Esophagus muscularis mucosa (tissue), 4 donors: ENCODE results near the gene CAMKK2. TPM values are rescaled to one million over a fixed set of nuclear protein-coding genes. Genes with fewer than 3 reads are reported as not detected.
"Not testable (repeated sequence)": the region's sequence is repeated elsewhere in the genome, so short reads cannot be mapped to it uniquely, and the experiment has no call there.

Source experiments
- DNase-seq: peaks from one replicate; pipeline ENCODE4 v3.0.0-alpha.2; 2017; ENCODE audit errors: extremely low spot score
- H3K27ac ChIP-seq, 4 donors: fragments of 200-600 bp; sonication (generic); replicated peaks in 1 of 4; 1 replicate in 3 of 4; 2 replicates in 1 of 4; pipeline ENCODE4 v1.5.1; 2016 to 2019; ENCODE audit warnings: mild to moderate bottlenecking in 1 of 4
- H3K27me3 ChIP-seq, 4 donors: fragments of 200-600 bp; sonication (generic); one replicate each; pipeline versions ENCODE4 v1.5.1 to v1.6.0; 2016 to 2019
- H3K36me3 ChIP-seq, 4 donors: fragments of 200-600 bp; sonication (generic); one replicate each; pipeline ENCODE4 v1.5.1; 2016 to 2019
- H3K4me1 ChIP-seq, 4 donors: fragments of 200-600 bp; sonication (generic); one replicate each; pipeline ENCODE4 v1.5.1; 2016 to 2019
- H3K4me3 ChIP-seq, 4 donors: fragments of 200-600 bp; sonication (generic); 1 replicate in 2 of 4; 2 replicates in 2 of 4; pipeline ENCODE4 v1.5.1; 2016 to 2019; ENCODE audit warnings: mild to moderate bottlenecking in 4 of 4, moderate library complexity in 1 of 4
- H3K9me3 ChIP-seq, 4 donors: fragments of 200-600 bp; sonication (generic); 1 replicate in 3 of 4; 2 replicates in 1 of 4; pipeline ENCODE4 v1.5.1; 2016 to 2019
- CTCF ChIP-seq, 3 experiments: fragments of 200-600 bp in 2 of 3; fragments of 450-650 bp in 1 of 3; sonication (generic) in 2 of 3; IDR thresholded peaks; one replicate each; pipeline ENCODE4 v1.5.1; 2017 to 2019; ENCODE audit warnings: antibody characterized with exemption in 3 of 3, mild to moderate bottlenecking in 2 of 3, moderate library complexity in 1 of 3
- EP300 ChIP-seq: sonication (generic); formaldehyde crosslinking; IDR thresholded peaks from one replicate; pipeline ENCODE4 v1.6.1; 2017; ENCODE audit warnings: antibody characterized with exemption
- POLR2A ChIP-seq: fragments of 450-650 bp; IDR thresholded peaks from one replicate; pipeline ENCODE4 v1.6.1; 2017; ENCODE audit warnings: antibody characterized with exemption, moderate library complexity, mild to moderate bottlenecking, low read depth
- POLR2AphosphoS5 ChIP-seq, 2 donors: sonication (generic); formaldehyde crosslinking; IDR thresholded peaks; one replicate each; pipeline ENCODE4 v1.6.1; 2017; ENCODE audit warnings: antibody characterized with exemption in 2 of 2
- WGBS: methylation state at CpG from one replicate; pipeline ENCODE4 v1.1.5; 2018; 5-methylcytosine and 5-hydroxymethylcytosine counted together
- intact Hi-C: fragments of 100-400 bp; cut with DNase I; formaldehyde crosslinking; loops from one replicate; pipeline ENCODE4 v1.15.1; 2023
- total RNA-seq, 4 donors: library from RNA; depleted of rRNA; stranded (reverse); fragments of >200 nt; gene quantifications; one replicate each; pipeline versions ENCODE4 v1.1.0 to v1.2.1, GENCODE V29; 2016

The CAMKK2 gene
- total RNA-seq, 4 donors from 2014 or later: 23.9 to 45.0 (median 37.4) TPM

- Histone ChIP-seq H3K27me3 (no peaks in the 10 kb centered on the region), H3K4me3 (no peak overlapping the region), H3K4me1 (no peaks in the 10 kb centered on the region), H3K27ac (no peak overlapping the region), H3K36me3 (peaks cover 30 to 100% (median 84%) of the 10 kb centered on the region in 4 donors), H3K9me3 (no peaks in the 10 kb centered on the region)
- DNase-seq: no peak
- 96% methylated on average over 5 of the region's 6 CpGs for WGBS
- intact Hi-C loops: no loop called here
- no peak for TF ChIP-seq CTCF (IDR thresholded peaks at IDR 0.05)
- TF ChIP-seq POLR2AphosphoS5 (IDR thresholded peaks at IDR 0.05): no peak
- no peak for TF ChIP-seq EP300
- no peak for TF ChIP-seq POLR2A
These were observed 35.1 kb downstream of the CAMKK2 start for GRCh38 chr12:121261398-121261797.

- intact Hi-C loops: no loop called here
- no peak overlapping the region for H3K27ac ChIP-seq
- no peak overlapping the region for H3K4me3 ChIP-seq
- no peaks in the 10 kb centered on the region for H3K4me1 ChIP-seq
- DNase-seq: no peak
- 92% methylated on average over 7 of the region's 7 CpGs for WGBS
- TF ChIP-seq POLR2AphosphoS5 (IDR thresholded peaks at IDR 0.05): no peak
- TF ChIP-seq EP300: no peak
- TF ChIP-seq POLR2A: no peak
- TF ChIP-seq CTCF (IDR thresholded peaks at IDR 0.05): no peak
- H3K9me3 ChIP-seq: no peaks in the 10 kb centered on the region
- no peaks in the 10 kb centered on the region for H3K27me3 ChIP-seq
- peaks cover 30 to 98% (median 79%) of the 10 kb centered on the region in 4 donors for H3K36me3 ChIP-seq
These were observed 36.4 kb downstream of the CAMKK2 start for GRCh38 chr12:121260091-121260490.

GRCh38 chr12:121259074-121259473 is 37.4 kb downstream of the CAMKK2 start:
- no peaks in the 10 kb centered on the region for H3K9me3 ChIP-seq
- TF ChIP-seq CTCF (IDR thresholded peaks at IDR 0.05) (no peak), POLR2A (no peak), POLR2AphosphoS5 (IDR thresholded peaks at IDR 0.05) (no peak), EP300 (no peak)
- no peaks in the 10 kb centered on the region for H3K4me1 ChIP-seq
- intact Hi-C loops: no loop called here
- H3K27ac ChIP-seq: no peak overlapping the region
- peaks cover 30 to 96% (median 82%) of the 10 kb centered on the region in 4 donors for H3K36me3 ChIP-seq
- no peak overlapping the region for H3K4me3 ChIP-seq
- no peak for DNase-seq
- 96% methylated on average over 11 of the region's 11 CpGs for WGBS
- no peaks in the 10 kb centered on the region for H3K27me3 ChIP-seq

- H3K9me3 ChIP-seq, intact Hi-C loops, H3K27me3 ChIP-seq, H3K4me3 ChIP-seq, DNase-seq, H3K27ac ChIP-seq, H3K4me1 ChIP-seq: not testable (repeated sequence)
- 94% methylated on average over 8 of the region's 8 CpGs for WGBS
- peaks cover 35 to 96% (median 82%) of the 10 kb centered on the region in 4 donors for H3K36me3 ChIP-seq
These were observed 38.6 kb downstream of the CAMKK2 start for GRCh38 chr12:121257704-121258449.

- Histone ChIP-seq H3K36me3 (peaks cover 34 to 96% (median 80%) of the 10 kb centered on the region in 4 donors), H3K4me3 (no peak overlapping the region), H3K4me1 (no peaks in the 10 kb centered on the region), H3K9me3 (no peaks in the 10 kb centered on the region), H3K27ac (no peak overlapping the region), H3K27me3 (no peaks in the 10 kb centered on the region)
- intact Hi-C loops: no loop called here
- no peak for TF ChIP-seq CTCF (IDR thresholded peaks at IDR 0.05)
- TF ChIP-seq EP300: no peak
- TF ChIP-seq POLR2AphosphoS5 (IDR thresholded peaks at IDR 0.05): no peak
- TF ChIP-seq POLR2A: no peak
- WGBS: 98% methylated on average over 9 of the region's 9 CpGs
- no peak for DNase-seq
These were observed 41.1 kb downstream of the CAMKK2 start for GRCh38 chr12:121255433-121255832.
